AG08395 (cell line): ENCODE measurements around the gene SRSF8.

Experiments used
- DNase-seq: peaks from one replicate; pipeline ENCODE4 v3.0.0; 2012; ENCODE audit warnings: mixed read lengths, low spot score

Gene SRSF8

DNA sequence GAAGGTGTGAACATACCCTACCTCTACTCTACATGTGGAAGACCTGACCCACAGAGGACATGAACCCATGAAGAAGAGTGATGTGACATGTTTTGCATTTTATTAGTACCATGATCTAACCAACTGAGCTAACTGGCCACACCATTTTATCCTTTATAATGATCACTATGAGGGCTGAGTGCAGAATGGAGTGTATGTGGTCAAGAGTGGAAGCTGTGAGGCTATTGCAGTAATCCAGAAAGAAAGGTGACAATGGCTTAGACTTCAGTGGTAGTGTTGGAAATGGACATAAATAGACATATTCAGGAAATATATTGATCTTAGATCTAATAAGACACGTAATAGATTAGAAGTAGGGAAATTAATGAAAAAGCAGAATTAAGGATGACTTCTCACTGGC, 3.8 kb downstream of the SRSF8 start:
- no peak for DNase-seq

DNA sequence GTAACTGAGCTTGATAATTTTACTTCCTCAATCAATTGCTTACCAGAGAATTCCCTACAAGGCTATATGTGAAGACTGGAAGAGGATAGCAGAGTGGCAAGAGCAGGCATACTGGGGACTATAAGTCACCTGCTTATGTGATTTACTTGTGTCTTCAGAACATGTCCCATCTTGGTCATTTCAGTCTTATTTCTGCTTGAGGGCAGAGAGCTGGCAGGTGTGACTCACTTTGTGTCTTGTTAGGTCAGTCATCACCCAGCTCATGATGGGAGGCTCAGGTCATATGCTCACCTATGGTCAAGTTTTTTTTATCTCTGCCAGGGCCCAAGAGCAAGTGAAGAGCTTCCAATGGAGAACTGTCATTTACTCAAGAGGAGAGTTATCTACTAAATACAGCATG, 6.2 kb downstream of the SRSF8 start:
- no peak for DNase-seq

DNA sequence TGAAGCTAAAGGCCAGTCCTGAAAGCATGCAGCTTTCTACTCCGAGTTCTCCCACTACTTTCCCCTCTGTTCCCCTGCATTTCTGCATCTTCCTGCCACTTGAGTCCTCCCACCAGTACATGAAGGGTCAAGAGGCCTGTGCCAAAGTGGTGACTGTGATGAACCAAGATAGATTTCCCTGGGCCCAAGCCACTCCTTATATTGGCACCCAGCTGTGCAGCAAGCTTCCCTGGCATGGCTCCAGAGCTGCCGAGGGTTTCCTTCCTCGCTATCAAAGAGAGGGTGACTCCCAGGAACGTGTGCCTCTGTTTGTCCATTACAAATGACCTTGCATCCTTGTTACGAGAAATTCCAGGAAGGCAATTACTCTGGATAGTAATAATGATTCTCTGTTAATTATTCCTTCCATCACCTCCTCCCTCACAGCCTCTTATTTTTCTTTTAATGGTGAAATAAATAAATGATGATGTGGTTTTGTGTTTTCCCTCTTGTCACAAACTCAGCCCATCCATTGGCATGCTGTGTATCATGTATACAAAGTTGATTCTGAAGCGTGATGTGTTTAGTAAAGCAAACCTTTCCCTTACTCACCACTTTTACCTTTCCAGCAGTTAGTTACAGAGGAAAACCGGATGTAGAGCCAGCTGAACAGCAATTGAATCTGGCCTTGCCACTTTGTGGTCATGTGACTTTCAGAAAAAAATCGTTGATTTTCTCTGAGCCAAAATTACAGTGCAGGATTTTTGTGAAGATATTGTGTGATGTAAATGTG, 8.3 kb downstream of the SRSF8 start:
- DNase-seq: no peak

DNA sequence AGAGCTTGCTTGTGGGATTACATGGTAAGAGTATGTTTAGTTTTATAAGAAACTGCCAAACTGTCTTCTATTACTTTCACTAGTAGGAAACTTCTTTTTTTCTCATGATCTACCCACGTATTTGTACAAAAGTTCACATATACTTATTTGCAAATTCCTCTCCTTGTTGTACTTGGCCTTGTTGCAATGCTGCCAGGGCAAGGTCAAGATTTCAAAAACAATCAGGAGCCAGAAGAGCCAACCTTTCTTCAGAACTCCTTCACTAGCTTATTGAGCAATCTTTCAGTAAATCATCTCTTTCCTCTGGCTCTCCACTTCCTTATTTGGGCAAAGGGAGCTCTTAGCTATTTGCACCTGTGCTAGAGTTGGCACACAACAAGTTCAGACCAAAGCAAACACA, 9.7 kb downstream of the SRSF8 start:
- no peak for DNase-seq

DNA sequence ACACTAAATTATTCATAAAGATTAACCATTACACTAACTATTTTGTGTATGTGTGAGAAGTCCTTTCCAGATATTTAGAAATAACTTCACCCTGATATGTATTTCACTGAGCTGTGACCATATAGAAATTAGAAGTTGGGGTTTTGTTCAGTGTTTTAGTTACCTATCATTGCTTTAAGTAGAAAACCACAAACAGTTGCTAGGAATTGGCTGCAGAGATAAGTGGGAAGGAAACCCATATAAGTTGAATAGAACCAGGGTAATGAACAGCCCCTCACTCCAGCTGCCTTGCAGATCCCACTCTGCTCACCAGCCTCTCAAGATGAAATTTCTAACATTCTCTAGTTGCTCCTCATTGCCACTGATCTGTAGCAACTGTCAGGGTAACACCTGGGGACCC, 10.3 kb downstream of the SRSF8 start:
- no peak for DNase-seq

DNA sequence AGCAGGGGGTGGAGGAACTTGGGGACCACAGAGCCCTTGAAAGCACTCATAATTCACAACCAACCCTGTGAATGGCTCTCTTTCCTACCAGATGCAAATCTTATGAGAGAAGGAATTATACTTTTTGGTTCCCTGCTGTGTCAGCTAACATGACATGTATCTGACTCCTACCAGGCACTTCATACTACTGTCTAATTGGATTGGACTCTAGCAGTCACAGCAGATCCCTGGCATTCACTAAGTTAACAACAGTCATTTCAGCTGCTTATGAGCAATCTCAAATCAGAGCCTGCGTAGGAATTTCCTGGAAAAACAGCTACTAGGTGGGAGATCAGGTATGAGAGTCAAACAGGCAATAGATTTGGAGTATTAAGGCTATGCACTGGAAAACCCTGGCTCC, 11.8 kb downstream of the SRSF8 start:
- no peak for DNase-seq

DNA sequence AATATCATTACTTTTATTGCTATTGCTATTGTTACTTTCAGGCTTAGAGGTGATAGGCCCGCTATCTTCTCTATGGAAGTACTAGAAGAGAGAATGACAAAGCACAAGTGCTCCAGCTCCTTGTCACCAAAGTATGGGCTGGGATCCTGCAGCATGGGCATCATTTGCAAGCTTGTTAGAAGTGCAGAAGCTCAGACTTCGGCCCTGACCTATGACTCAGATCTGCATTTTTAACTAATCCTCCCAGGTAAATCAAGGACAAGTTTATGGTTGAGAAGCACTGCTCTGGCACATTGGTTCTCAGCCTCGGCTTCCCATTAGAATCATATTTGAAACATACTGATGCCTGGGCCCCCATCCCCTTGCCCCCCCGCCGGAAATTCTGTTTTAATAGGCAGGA, 14.3 kb downstream of the SRSF8 start:
- no peak for DNase-seq

DNA sequence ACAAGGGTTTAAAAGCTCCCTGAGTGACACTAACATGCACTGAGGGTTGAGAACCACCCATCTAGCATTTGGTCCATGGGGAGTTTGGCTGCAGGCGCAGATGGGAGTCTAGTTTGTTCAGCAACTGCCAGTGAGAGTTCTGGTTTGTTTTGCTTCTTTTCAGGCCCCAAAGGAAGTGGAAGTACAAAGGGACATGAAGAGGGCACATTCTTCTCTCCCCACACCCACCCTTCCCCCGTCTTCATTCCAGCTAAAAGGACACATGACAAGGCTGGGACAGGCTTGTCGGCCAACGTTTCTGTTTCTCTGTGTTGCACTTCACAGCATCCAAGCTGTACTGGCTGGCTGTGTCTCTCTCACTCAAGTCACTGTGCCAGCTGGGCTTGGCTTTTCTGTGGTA, 14.7 kb downstream of the SRSF8 start:
- DNase-seq: no peak

DNA sequence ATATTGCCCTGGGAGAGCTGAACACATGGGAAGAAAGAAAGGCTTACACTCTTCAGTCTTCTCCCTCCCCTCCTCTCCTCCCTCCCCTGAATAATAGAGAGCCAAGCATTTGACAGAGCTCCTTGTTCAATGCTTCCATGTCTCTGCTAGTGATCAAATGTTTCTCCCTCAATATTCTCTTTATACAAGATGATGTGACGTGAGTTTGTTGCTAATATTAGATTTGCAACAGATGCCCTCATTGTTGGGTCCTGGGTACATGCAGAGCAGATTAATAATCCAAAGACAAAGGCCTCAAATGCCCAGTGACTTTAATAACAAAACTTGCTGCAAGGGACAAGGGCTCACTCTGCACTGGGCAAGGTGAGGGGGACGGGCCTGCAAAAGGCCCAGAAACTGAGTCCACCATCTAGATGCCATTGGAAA, 15.9 kb downstream of the SRSF8 start:
- no peak for DNase-seq

DNA sequence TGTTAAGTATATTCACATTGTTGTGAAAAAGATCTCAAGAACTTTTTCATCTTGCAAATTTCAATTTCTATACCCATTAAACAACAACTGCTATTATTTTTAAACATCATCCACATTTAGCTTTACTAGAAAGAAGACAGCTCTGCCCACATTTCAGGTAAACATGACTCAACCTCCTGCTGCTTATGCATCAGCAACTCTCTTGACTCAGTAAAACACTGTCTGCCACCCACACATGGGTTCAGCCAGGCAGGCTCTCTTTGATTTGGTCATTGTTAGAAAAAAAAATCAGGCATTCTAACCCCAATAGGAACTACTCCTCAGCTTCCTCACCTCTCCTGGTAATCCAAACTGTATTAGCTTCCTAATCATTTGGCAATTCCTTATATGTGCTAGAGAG, 17.8 kb downstream of the SRSF8 start:
- no peak for DNase-seq

DNA sequence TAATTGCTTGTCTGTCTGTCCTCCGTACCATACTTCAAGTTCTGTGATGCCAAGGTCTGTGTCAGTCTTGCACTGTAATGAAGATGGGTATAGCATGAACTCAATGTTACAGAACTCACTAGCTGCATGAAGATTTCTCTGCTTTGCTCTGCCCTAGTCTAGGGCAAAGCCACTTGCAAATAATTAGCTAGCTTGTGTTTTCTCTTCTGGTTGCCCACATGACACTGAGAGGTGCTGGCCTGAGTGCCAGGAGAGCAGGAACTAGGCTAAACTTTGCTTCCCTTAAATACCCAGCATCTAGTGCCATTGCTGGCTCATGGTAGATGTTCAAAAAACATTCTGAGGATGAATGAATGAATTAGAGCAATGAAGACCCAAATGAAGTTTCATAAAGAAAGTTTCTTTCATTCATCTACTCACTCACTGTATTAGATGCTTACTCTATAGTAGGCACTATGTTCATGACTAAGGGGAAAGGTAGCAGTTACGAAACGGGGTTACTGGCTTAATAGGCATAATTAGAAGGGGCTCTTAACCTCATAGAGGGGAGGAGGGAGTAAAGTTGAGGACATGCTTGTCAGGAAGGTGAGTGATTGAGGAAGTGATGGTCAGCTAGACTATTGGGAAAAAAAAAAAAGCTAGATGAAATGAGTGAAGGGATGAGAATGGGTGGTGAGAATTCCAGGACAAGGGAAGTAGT, 18.5 kb downstream of the SRSF8 start:
- no peak for DNase-seq

DNA sequence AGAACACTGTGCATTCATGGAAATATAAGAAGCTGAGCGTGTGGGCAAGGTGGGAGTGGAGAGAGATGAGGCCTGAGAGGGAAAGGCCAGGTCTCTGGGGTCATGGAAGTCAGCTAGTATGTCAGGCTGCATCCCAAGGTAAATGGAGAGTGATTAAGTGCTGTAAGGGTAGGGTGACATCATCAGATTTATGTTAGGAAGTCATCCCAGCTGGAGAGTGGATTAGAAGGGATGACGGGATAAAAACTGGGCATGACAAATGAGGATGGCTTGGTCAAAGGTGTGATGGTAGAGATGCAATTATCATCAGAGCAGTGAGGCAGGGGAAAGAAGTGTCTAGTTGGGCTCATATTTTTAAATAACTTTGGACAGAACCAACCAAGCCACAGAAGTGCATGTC, 19.4 kb downstream of the SRSF8 start:
- no peak for DNase-seq

DNA sequence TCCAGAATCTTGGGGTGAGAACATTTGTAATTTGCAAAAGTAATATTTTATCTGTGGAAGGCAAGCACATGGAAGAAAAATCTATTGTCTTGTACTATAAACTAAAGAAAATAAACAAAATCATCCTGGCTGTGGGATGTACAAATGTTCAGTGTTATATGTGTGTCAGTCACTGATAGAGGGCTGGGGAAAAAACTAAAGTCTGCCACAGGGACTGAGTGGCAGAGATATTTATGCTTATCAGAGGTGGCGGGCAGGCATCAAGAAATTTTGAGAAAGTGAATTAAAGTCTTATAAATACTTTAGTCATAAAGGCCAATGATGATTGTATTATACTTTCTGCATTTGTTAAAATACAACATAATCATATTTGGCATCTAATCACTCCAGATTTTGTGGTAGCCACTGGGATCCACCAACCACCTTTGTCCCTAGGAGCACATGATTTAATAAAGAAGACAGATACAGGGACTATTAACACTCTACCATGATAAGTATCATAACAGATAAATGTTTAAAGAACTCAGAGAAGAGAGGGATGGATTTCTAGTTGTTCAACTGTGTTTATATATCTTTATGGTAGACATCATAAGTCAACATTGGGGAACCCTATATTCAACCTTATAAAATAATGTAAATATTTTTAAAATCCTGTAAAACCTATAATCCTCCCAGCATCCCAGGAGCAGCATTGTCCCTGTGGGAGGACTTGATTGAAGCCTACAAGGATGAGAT, 20.3 kb downstream of the SRSF8 start:
- no peak for DNase-seq

DNA sequence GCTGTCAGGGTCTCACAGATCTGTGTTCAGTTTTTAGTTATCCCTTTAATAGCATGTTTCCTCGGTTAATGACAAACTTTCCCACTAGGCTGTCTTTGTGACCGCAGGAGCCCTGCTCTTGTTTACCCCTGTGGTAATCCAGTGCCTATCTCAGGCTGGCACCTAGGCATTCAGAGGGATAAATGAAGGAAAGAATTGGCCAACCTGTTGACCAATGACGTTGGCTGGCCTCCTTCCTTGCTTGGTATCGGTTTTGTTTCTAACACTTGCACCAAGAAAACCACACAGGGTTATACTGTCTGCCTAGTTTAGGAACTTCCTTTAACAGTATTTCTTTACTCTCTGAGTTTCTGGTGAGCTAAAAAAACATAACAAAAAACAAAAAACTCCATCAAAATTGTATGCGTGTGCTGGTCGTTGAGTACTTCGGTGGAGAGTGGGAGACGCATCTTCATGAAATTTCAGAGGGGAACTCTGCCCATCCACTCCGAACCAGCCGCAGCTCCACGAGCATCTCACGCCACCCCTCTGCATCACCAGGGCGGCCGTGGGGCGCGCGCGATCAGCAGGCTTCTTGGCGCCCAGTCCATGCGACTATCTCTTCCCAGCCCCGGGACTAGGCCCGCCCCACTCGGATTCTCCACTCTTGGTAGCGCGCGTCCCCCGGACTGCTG, 22.4 kb downstream of the SRSF8 start:
- DNase-seq: no peak

DNA sequence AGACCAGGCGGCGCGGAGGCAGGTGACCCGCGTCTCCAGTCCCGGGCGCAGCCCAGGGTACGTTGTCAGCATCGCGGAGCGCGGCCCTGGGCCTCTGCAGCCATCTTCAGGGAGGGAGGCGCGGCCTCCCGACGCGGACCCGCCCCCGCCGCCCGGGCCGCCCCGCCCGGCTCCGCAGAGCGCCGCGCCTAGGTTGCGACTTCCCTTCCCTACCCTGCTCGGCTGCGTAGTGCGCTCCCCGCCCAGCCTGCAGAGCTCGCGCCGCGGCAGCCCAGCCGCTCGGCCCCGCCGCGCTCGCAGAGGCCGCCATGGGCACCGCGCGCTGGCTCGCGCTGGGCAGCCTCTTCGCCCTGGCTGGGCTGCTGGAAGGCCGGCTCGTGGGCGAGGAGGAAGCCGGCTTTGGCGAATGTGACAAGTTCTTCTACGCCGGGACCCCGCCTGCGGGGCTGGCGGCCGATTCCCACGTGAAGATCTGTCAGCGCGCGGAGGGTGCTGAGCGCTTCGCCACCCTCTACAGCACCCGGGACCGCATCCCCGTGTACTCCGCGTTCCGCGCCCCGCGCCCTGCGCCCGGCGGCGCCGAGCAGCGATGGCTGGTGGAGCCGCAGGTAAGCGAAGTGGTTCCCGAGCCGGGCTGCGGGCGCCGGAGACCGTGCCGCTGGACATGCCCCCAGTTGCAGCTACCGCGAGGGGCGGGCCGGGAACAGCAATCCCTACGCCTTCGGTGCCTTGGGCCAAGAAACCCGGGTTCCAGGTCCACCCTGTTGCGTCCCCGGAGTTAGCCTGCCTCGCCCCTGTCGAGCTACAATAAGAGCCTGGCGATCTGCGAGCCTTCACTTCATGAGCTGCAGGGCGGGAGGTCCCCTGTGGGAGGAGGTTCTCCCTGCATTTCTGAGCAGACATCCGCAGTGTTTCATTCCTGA, 23.2 kb downstream of the SRSF8 start, which contains the start of gene ENDOD1:
Gene ENDOD1, plus strand, starts transcription at position 227 of the 923 bp plus-strand sequence. Its CDS starts 82 bp downstream, at position 309.
- peak; percentile 92 for DNase-seq

DNA sequence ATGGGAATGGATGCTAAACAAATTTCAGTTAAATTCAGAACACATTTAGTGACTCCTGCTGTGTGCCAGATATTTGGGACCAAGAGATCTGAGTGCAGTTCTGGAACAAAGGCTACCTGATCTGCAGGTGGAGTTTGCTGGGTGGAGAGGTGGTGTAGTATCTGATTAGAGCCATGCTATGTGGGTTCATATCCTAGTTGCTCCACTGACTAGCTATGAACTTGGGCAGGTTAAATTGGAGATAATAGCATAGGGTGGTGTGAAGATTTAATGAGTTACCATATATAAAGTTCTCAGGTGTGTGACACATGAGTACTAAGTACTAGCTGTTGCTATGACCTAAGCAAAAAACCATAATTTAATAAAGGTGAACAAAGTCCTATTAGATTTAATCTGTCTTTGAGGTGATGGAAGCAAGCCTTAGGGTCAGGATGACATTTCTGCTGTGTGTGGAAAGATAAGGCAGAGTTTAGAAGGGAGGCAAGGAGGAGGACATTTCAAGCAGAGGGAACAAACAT, 25.0 kb downstream of the SRSF8 start:
- DNase-seq: no peak

DNA sequence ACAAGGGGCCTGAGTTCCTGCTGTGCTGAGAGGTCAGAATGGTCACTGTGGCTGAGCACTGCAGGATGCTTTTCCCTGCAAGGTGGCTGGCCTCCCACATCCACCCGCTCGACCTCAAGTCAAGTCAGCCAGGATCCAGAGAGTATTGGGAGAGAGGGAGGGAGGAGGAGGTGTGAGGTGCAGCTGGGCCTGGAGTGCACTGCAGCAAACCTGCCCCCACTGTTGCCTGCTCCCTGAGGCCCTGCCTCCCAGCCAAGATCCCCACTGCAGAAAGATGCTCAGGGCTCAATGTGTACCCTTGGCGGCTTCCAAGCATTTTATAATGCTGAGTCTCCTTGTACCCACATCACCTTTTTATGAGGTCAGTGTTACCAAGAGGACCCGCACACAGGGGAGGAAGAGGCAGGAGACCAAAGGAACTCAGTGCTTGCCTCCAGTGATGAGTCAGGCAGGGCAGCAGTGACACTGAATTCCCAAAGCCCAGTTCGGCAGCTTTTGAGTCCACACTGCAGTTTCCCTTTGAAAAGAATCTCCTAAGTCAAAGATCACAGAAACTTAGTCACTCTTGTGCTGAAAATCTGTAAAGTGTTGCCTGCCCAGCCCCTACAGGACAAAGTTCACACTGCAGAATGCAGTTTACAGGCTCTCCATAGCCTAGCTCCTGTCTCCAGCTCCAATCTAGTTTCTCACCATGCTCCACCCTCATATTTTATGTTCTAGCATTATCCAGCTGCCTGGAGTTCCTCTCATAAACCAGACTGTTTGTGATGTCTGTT, 26.0 kb downstream of the SRSF8 start:
- peak; percentile 56 for DNase-seq

DNA sequence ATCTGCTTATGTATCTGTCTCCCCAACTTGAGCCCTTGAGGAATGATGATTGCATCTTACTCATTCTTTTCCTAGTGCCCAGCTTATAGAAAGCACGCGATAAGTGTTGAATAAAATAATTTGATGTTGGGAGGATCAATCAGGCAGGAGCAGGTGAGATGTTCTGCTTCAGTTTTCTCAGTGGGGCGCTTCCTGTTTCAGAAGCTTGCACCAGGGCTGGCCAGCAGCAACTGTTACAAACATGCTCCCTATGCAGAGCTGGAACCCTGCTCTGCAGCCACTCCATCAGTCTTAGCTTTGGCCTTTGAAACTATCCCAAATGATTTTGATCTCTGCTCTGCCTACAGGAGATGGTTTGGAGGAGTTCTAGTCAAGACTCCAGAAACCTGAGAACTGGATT, 26.8 kb downstream of the SRSF8 start:
- no peak for DNase-seq

DNA sequence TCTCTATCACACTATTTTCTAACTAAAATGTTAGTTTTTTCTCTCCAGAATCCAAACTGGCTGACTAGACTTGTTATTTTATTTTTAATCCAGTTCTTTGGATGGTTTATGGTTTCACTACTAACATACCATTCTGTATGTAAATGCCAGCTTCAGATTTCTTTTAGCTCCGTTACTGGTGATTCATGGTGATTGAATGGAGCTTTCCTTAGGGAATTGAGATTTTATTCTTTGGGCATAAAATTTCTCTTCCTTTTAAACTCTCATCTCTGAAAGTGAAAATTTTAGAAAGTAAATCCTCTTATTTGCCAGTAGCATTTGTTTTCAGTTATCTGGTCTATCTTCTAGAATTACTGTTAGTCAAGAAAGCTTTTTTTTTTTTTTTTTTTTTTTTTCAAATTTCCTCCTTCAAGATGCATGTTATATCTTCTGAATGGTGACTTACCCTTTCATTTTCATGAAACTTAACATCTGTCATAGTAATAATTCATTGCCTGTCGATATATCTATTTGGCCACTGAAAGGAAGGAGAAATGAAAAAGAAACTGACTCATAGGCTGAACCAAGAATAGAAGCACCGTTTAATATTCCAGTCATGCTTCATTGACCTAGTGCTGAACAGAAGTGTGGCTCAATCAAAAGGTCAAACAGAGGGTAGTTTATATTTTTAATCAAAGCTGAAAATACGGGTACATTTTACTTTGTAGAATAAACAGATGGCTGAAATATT, 29.3 kb downstream of the SRSF8 start:
- peak; percentile 48 for DNase-seq

DNA sequence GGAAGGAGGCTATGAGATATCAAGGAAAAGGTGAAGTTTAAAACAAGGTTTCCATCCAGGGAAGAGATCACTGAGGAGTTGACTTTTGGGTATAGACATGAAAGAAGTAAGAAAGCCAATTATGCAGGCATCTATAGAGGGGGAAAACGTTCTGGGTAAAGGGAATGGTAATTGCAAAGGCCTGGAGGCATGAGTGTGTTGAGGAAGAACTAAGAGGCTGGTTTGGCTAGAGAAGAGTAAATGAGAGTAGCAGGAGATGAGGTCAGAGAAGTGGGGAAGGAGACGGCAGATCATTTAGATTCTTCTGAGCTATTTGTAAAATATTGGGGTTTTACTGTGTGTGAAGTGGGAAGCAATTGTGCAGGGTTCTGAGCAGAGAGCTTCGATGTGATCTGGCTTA, 30.5 kb downstream of the SRSF8 start:
- no peak for DNase-seq
